RWPE2 (cell line): ENCODE results near the gene LRP1B.
"Not testable (repeated sequence)": the region's sequence is repeated elsewhere in the genome, so short reads cannot be mapped to it uniquely, and the experiment has no call there.

Experiments used
- ATAC-seq: fragments of 200-7000 bp; cut with Tn5 transposase; 3 replicates; pipeline ENCODE4 v1.9.1; 2021; ENCODE audit warnings: low read depth
- DNase-seq: peaks from one replicate; pipeline ENCODE4 v3.0.0-alpha.2; 2020; ENCODE audit warnings: low spot score
- H3K27ac ChIP-seq: fragments of 450-650 bp; 2 replicates; pipeline ENCODE4 v1.5.1; 2017; ENCODE audit warnings: mild to moderate bottlenecking; ENCODE audit not compliant: poor library complexity, severe bottlenecking
- H3K27me3 ChIP-seq: fragments of 250-450 bp; sonication (Bioruptor Pico); 2 replicates; pipeline ENCODE4 v1.5.1; 2021; ENCODE audit warnings: mild to moderate bottlenecking, moderate library complexity; ENCODE audit not compliant: insufficient read depth, poor library complexity, severe bottlenecking
- H3K36me3 ChIP-seq: fragments of 250-450 bp; sonication (Bioruptor Pico); 2 replicates; pipeline ENCODE4 v1.5.1; 2020; ENCODE audit warnings: low read depth, mild to moderate bottlenecking, moderate library complexity
- H3K4me1 ChIP-seq: fragments of 250-450 bp; sonication (Bioruptor Pico); 2 replicates; pipeline ENCODE4 v1.5.1; 2021; ENCODE audit warnings: mild to moderate bottlenecking, moderate library complexity; ENCODE audit not compliant: insufficient read depth, poor library complexity, severe bottlenecking
- H3K4me3 ChIP-seq: fragments of 250-450 bp; sonication (Bioruptor Pico); 2 replicates; pipeline ENCODE4 v1.5.1; 2021; ENCODE audit warnings: mild to moderate bottlenecking, moderate library complexity; ENCODE audit not compliant: severe bottlenecking
- H3K9me3 ChIP-seq: fragments of 250-450 bp; sonication (Bioruptor Pico); 2 replicates; pipeline ENCODE4 v1.5.1; 2021; ENCODE audit warnings: mild to moderate bottlenecking, moderate library complexity; ENCODE audit not compliant: severe bottlenecking
- TF ChIP-seq, protein P1 (sequence below): fragments of 450-650 bp; IDR thresholded peaks from one replicate; pipeline ENCODE4 v1.5.1; 2017; ENCODE audit warnings: mild to moderate bottlenecking, moderate library complexity; ENCODE audit not compliant: poor library complexity, severe bottlenecking

The LRP1B gene

GRCh38 chr2:141828761-141829160 lies 302.1 kb downstream of the LRP1B start:
- DNase-seq, result no peak
- TF ChIP-seq, protein P1, sequence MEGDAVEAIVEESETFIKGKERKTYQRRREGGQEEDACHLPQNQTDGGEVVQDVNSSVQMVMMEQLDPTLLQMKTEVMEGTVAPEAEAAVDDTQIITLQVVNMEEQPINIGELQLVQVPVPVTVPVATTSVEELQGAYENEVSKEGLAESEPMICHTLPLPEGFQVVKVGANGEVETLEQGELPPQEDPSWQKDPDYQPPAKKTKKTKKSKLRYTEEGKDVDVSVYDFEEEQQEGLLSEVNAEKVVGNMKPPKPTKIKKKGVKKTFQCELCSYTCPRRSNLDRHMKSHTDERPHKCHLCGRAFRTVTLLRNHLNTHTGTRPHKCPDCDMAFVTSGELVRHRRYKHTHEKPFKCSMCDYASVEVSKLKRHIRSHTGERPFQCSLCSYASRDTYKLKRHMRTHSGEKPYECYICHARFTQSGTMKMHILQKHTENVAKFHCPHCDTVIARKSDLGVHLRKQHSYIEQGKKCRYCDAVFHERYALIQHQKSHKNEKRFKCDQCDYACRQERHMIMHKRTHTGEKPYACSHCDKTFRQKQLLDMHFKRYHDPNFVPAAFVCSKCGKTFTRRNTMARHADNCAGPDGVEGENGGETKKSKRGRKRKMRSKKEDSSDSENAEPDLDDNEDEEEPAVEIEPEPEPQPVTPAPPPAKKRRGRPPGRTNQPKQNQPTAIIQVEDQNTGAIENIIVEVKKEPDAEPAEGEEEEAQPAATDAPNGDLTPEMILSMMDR, result no peak
- Histone ChIP-seq H3K9me3 (no peaks in the 10 kb centered on the region), H3K4me3 (no peak overlapping the region), H3K27me3 (no peaks in the 10 kb centered on the region), H3K27ac (no peak overlapping the region), H3K4me1 (no peaks in the 10 kb centered on the region), H3K36me3 (no peaks in the 10 kb centered on the region)
- ATAC-seq, result no peak

DNA sequence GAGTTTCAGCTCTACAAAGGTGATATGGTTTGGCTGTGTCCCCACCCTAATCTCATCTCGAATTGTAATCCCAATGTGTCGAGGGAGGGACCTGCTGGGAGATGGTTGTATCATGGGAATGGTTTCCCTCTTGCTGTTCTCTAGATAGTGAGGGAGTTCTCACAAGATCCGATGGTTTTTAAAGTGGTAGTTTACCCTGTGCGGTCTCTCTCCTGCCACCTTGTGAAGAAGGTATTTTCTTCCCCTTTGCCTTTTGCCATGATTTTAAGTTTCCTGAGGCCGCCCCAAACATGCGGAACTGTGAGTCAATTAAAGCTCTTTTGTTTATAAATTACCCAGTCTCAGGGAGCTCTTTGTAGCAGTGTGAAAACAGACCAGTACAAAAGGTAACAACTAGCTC lies 306.0 kb downstream of the LRP1B start:
- ATAC-seq, result no peak

DNA sequence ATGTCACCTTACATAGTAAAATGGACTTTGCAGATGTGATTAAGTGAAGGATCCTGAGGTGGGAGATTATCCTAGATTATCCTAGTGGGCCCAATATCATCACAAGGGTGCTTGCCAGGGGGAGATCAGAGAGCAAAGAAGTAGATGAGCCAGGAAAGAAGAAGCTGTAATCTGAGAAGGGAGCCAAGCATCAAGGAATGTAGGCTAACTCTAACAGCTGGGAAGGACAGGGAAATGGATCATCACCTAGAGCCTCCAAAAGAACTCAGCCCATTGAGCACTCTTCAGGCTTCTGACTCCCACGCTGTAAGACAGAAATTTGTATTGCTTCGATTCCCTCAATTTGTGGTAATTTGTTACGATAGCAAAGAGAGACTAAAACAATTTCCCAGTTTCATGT lies 309.9 kb downstream of the LRP1B start:
- no peak overlapping the region for H3K4me3 ChIP-seq
- DNase-seq (no peak), ATAC-seq (no peak)
- no peaks in the 10 kb centered on the region for H3K9me3 ChIP-seq
- TF ChIP-seq, protein P1, result no peak
- no peaks in the 10 kb centered on the region for H3K4me1 ChIP-seq
- H3K27me3 ChIP-seq, result no peaks in the 10 kb centered on the region
- H3K36me3 ChIP-seq, result no peaks in the 10 kb centered on the region
- H3K27ac ChIP-seq, result no peak overlapping the region

More for the DNA sequence above, 306.0 kb downstream of the LRP1B start:
- no peaks in the 10 kb centered on the region for H3K36me3 ChIP-seq
- DNase-seq, result no peak
- no peak overlapping the region for H3K27ac ChIP-seq
- H3K9me3 ChIP-seq, result no peaks in the 10 kb centered on the region
- TF ChIP-seq, protein P1, result no peak
- H3K4me1 ChIP-seq, result no peaks in the 10 kb centered on the region
- no peak overlapping the region for H3K4me3 ChIP-seq
- H3K27me3 ChIP-seq, result no peaks in the 10 kb centered on the region

GRCh38 chr2:141815320-141815719 lies 315.5 kb downstream of the LRP1B start:
- ATAC-seq, H3K36me3 ChIP-seq, DNase-seq, H3K9me3 ChIP-seq, H3K4me1 ChIP-seq, H3K27me3 ChIP-seq, H3K4me3 ChIP-seq, H3K27ac ChIP-seq: not testable (repeated sequence)

DNA sequence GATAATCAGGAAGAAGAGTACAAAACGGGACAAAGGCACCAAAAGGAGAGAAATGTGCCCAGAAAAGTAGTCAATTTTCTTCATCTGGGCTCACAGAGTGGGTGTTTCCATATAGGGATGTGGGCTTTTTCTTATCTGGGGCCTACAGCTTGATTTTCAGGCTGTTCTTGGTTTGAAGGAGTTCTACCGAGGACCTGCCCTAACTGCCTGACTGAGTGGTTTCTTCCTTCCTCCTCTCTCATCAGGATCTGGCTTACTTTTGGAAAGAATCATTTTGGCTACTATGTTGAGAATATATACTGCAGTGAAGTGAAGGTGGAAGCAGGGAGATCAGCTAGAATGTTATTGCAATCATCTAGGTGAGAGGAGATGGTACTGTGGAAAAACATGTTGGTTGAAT lies 316.7 kb downstream of the LRP1B start:
- no peak for DNase-seq
- Histone ChIP-seq H3K4me1 (no peaks in the 10 kb centered on the region), H3K27me3 (no peaks in the 10 kb centered on the region), H3K9me3 (no peaks in the 10 kb centered on the region), H3K27ac (no peak overlapping the region), H3K36me3 (no peaks in the 10 kb centered on the region), H3K4me3 (no peak overlapping the region)
- ATAC-seq, result no peak
- TF ChIP-seq, protein P1, result no peak
